ENCODE data around the gene RPS6KA2.
"Not testable (repeated sequence)": the region's sequence is repeated elsewhere in the genome, so short reads cannot be mapped to it uniquely, and the experiment has no call there.

DNA sequence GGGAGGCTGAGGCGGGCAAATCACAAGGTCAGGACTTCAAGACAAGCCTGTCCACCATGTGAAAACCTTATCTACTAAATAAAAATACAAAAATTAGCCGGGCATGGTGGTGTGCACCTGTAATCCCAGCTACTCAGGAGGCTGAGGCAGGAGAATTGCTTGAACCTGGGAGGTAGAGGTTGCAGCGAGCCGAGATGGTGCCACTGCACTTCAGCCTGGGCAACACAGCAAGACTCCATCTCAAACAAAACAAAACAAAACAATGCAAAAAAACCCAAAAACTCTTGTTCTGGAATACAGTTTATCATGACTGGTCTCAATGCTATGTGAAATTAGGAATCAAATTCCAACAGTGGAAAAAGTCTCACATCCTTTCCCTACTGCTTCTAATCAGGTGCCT is 264.6 kb downstream of the RPS6KA2 start:
- TF ChIP-seq, protein P1, sequence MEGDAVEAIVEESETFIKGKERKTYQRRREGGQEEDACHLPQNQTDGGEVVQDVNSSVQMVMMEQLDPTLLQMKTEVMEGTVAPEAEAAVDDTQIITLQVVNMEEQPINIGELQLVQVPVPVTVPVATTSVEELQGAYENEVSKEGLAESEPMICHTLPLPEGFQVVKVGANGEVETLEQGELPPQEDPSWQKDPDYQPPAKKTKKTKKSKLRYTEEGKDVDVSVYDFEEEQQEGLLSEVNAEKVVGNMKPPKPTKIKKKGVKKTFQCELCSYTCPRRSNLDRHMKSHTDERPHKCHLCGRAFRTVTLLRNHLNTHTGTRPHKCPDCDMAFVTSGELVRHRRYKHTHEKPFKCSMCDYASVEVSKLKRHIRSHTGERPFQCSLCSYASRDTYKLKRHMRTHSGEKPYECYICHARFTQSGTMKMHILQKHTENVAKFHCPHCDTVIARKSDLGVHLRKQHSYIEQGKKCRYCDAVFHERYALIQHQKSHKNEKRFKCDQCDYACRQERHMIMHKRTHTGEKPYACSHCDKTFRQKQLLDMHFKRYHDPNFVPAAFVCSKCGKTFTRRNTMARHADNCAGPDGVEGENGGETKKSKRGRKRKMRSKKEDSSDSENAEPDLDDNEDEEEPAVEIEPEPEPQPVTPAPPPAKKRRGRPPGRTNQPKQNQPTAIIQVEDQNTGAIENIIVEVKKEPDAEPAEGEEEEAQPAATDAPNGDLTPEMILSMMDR (IDR thresholded peaks at IDR 0.05): not testable (repeated sequence)
- TF ChIP-seq ZFX (IDR thresholded peaks at IDR 0.05; ENCODE audit: borderline replicate concordance): not testable (repeated sequence)

All from 22Rv1 (cell line).